AG09309 (cell line): ENCODE measurements around the gene KDM6A.

Source experiments
- DNase-seq: peaks from one replicate; pipeline ENCODE4 v3.0.0-alpha.2; 2010; ENCODE audit warnings: low read depth
- H3K4me3 ChIP-seq: 2 replicates; pipeline ENCODE4 v1.5.1; 2011; ENCODE audit warnings: mild to moderate bottlenecking, low read depth, low read length, moderate library complexity; ENCODE audit not compliant: control insufficient read depth
- CTCF ChIP-seq: IDR thresholded peaks from 2 replicates; pipeline ENCODE4 v1.5.1; 2011; ENCODE audit warnings: mild to moderate bottlenecking, low read depth, low read length, inconsistent platforms; ENCODE audit not compliant: insufficient read depth, control insufficient read depth; ENCODE audit errors: missing control alignments

The KDM6A gene

GRCh38 chrX:44875185-44875489 lies 2.1 kb downstream of the KDM6A start:
- no peak for TF ChIP-seq CTCF
- H3K4me3 ChIP-seq = peak overlapping the region; percentile 77
- DNase-seq = no peak

- DNase-seq = no peak
- peak overlapping the region; percentile 77 for H3K4me3 ChIP-seq
- no peak for TF ChIP-seq CTCF
These were observed 3.1 kb downstream of the KDM6A start for GRCh38 chrX:44876086-44876485.

GRCh38 chrX:44876767-44877166 lies 3.8 kb downstream of the KDM6A start:
- TF ChIP-seq CTCF = no peak
- no peak for DNase-seq
- no peak overlapping the region for H3K4me3 ChIP-seq

- DNase-seq = no peak
- no peak overlapping the region for H3K4me3 ChIP-seq
- no peak for TF ChIP-seq CTCF
These were observed 5.8 kb downstream of the KDM6A start for GRCh38 chrX:44878780-44879179.

GRCh38 chrX:44881549-44881948 lies 8.6 kb downstream of the KDM6A start:
- no peak for DNase-seq
- no peak overlapping the region for H3K4me3 ChIP-seq
- no peak for TF ChIP-seq CTCF

GRCh38 chrX:44882635-44883034 lies 9.6 kb downstream of the KDM6A start:
- TF ChIP-seq CTCF = no peak
- DNase-seq = no peak
- no peak overlapping the region for H3K4me3 ChIP-seq

- DNase-seq = no peak
- no peak overlapping the region for H3K4me3 ChIP-seq
- no peak for TF ChIP-seq CTCF
These were observed 12.0 kb downstream of the KDM6A start for GRCh38 chrX:44884944-44885343.
